Frontal cortex (tissue), 4 donors: ENCODE measurements around the gene MTA3. TPM values are rescaled to one million over a fixed set of nuclear protein-coding genes. Genes with fewer than 3 reads are reported as not detected.
"Not testable (repeated sequence)": the region's sequence is repeated elsewhere in the genome, so short reads cannot be mapped to it uniquely, and the experiment has no call there.

ENCODE experiments used
- DNase-seq, 2 donors: peaks; one replicate each; pipeline ENCODE4 v3.0.0; 2012; ENCODE audit warnings: low spot score in 2 of 2
- FAIRE-seq: peaks from 2 replicates; lab custom pipeline; 2012; peaks lifted over from hg19 to GRCh38; lab: Jason Lieb, UNC
- total RNA-seq: library from RNA; depleted of rRNA; stranded (reverse); fragments of >200 nt; gene quantifications from one replicate; pipeline ENCODE4 v1.2.3, GENCODE V29; 2014
- donor health status: control.
- donor health status: control.
- donor health status: control.

MTA3 gene
- total RNA-seq, 1 donor from 2014 or later = 30.6 TPM

DNA sequence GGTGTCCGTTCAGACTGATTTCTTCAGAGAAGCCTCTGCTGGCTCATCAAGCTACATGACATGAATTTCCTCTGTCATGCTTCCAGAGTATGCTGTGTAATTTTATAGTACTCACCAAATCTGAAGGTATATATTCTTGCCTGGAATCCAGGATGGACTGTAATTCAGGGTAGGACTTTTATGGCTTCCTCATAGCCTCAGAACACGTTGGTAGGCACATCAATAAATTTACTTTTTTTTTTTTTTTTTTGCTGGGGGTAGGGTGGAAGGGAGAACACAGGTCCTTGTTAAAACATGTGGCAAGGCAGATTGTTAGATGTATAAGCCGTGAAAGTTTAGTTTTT is 34.4 kb downstream of the MTA3 start:
- DNase-seq = no peak
- FAIRE-seq = no peak

DNA sequence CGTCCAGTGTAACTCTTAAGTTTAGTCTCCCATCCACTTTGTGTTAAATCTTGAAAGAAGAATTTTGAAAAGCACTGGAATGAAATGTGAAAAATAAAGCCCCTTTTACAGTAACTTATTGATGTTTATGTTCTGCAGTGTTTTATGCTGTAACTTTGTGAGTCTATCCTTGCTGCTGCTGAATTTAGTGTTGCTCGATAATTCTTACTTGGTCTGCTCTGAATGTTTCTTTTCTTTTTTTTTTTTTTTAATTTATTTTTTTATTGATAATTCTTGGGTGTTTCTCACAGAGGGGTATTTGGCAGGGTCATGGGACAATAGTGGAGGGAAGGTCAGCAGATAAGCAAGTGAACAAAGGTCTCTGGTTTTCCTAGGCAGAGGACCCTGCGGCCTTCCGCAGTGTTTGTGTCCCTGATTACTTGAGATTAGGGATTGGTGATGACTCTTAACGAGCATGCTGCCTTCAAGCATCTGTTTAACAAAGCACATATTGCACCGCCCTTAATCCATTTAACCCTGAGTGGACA is 36.0 kb downstream of the MTA3 start:
- not testable (repeated sequence) for FAIRE-seq, DNase-seq

- not testable (repeated sequence) for DNase-seq, FAIRE-seq
These were observed 37.7 kb downstream of the MTA3 start for GRCh38 chr2:42606166-42606565.

GRCh38 chr2:42607101-42607637 is 38.7 kb downstream of the MTA3 start:
- FAIRE-seq (no peak), DNase-seq (no peak)

- FAIRE-seq (no peak), DNase-seq (no peak)
These were observed 45.0 kb downstream of the MTA3 start for GRCh38 chr2:42613281-42614064.

- DNase-seq = no peak
- no peak for FAIRE-seq
These were observed 46.4 kb downstream of the MTA3 start for GRCh38 chr2:42614838-42615237.

- DNase-seq (no peak), FAIRE-seq (no peak)
These were observed 49.7 kb downstream of the MTA3 start for GRCh38 chr2:42618116-42618515.

DNA sequence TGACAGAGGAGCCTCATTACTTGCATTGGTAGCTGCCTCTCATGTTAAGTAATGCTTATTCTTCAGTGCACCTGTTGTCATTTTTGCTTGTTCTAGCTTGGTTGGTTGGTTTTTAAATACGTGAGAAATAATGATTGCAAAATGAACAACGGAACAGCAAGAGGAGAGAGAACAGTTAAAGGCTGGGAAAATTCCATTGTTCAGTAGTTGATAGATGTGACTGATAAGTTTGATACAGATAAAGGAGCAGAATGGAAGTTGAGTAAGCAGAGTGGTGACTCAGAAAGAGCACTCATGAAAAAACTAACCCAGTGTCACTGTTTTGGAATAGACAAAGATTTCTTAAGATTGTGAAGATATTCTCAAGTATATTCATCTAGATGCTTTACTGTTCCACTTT is 50.5 kb downstream of the MTA3 start:
- DNase-seq (no peak), FAIRE-seq (no peak)

DNA sequence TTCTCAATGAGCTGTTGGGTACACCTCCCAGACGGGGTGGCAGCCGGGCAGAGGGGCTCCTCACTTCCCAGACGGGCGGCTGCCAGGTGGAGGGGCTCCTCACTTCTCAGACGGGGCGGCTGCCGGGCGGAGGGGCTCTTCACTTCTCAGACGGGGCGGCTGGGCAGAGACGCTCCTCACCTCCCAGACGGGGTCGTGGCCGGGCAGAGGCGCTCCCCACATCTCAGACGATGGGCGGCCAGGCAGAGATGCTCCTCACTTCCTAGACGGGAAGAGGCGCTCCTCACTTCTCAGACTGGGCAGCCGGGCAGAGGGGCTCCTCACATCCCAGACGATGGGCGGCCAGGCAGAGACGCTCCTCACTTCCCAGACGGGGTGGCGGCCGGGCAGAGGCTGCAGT is 53.2 kb downstream of the MTA3 start:
- DNase-seq, FAIRE-seq: not testable (repeated sequence)

- no peak for FAIRE-seq
- no peak for DNase-seq
These were observed 54.7 kb downstream of the MTA3 start for GRCh38 chr2:42622943-42623676.

DNA sequence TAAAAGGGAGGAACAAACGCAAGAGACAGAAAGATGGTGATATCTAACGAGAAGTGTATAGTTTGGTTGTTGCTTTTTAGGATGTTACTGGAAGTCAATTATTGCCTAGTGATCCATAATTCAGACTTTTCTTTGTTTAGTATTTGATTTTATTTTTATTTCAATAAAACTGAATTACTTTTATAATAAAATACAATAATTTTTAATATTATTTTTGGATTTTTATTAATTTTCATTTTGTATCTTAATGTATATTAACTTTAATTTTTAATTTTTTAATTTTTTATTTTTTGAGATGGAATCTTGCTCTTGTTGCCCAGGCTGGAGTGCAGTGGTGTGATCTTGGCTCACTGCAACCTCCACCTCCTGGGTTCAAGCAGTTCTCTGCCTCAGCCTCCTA is 55.6 kb downstream of the MTA3 start:
- peak; percentile 63 for FAIRE-seq
- no peak for DNase-seq

GRCh38 chr2:42628024-42628423 is 59.6 kb downstream of the MTA3 start:
- DNase-seq, FAIRE-seq: not testable (repeated sequence)

DNA sequence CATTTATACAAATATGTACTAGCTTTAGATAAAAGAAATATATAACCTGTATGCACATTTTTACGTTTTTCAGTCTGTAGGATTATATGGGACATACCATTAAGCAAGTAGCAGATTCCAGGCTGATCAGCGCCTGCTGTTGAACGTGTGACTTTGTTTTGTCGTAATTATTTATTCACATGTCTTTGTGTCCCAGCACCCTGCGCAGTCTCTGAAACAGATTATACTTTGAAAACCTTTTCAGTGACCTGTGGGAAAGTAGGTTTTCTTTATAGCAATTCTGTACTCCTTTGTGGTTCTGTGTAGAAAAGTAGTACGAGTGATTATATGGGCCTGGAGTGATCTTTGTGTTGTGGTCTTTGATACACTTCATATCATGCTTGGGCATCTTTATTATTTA is 68.5 kb downstream of the MTA3 start:
- FAIRE-seq (no peak), DNase-seq (no peak)

GRCh38 chr2:42638080-42638784 is 69.8 kb downstream of the MTA3 start:
- no peak for DNase-seq
- no peak for FAIRE-seq

DNA sequence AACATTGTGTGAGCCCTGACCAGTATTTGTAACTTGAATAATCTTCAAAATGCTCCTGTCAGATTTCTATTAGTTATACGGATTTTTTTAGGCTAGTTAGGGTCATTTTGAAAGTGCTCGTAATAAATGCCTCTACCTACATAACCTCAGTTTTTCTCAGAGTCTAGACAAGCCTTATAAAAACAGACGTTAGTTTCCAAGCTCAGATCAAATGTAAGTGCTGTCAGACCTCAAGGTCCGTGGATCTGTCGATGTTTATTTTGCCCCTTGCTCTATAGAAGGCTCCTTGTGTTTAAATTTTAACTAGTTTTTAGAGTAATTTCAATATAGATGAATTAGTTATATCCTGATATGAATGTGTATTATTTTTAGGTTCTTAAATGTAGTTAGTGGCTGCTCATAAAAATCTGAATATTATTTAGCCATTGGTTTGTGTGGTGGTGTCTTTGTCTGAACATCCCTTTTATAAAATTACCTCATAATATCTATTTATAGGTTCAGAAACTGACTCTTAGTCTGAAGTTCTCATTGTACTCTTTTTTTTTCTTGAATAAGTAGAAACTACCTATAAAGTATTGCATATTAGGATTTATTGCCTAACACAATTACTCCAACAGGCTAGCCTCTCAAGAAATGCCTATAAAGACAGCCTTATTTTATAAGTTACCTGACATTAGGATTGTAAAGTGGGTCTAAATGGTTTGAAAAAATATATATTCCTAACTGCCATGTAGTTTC is 71.1 kb downstream of the MTA3 start:
- no peak for DNase-seq
- no peak for FAIRE-seq

GRCh38 chr2:42640261-42640660 is 71.8 kb downstream of the MTA3 start:
- FAIRE-seq = no peak
- DNase-seq = no peak

DNA sequence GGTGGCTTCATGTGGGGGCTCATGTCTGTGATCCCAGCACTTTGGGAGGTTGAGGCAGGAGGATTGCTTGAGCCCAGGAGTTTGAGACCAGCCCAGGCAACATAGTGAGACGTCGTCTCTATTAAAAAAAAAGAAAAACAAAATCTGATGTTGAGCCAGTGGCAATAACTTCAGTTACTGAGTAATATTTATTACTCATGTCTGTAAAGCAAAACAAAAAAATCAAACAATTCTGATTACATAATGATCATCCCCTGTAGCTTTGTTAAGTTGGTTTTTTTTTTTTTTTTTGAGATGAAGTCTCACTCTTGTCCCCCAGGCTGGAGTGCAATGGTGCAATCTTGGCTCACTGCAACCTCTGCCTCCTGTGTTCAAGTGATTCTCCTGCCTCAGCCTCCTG is 73.9 kb downstream of the MTA3 start:
- DNase-seq, FAIRE-seq: not testable (repeated sequence)

DNA sequence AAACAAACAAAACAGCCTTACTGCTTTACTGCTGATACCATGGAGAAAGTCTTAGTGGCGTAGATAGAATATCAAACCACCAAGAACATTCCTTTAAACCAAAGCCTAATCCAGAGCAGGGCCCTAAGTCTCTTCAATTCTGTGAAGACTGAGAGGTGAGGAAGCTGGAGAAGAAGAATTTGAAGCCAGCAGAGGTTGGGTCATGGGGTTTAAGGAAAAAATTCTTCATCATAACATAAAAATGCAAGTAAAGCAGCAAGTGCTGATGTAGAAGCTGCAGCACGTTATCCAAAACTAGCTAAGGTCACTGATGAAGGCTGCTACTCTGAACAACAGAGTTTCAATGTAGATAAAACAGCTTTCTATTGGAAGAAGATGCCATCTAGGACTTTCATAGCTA is 77.1 kb downstream of the MTA3 start:
- DNase-seq (no peak), FAIRE-seq (no peak)

- DNase-seq (no peak), FAIRE-seq (no peak)
These were observed 80.4 kb downstream of the MTA3 start for GRCh38 chr2:42648796-42649195.

GRCh38 chr2:42651057-42651456 is 82.6 kb downstream of the MTA3 start:
- no peak for FAIRE-seq

More at GRCh38 chr2:42651057-42651456, 82.6 kb downstream of the MTA3 start:
- no peak for DNase-seq
